NCI-H226 (cell line): ENCODE data around the gene PROX2.
A peak's percentile ranks its signal among the peaks of the same experiment; 100 is the strongest.

Source experiments
- DNase-seq: peaks from one replicate; pipeline ENCODE4 v3.0.0-alpha.2; 2015

Gene PROX2

GRCh38 chr14:74879427-74880182 is 3.7 kb upstream of the PROX2 start:
- no peak for DNase-seq

GRCh38 chr14:74875204-74875603 is 741 bp downstream of the PROX2 start:
- no peak for DNase-seq

- no peak for DNase-seq
These were observed 4.1 kb downstream of the PROX2 start for GRCh38 chr14:74871819-74872218.

- no peak for DNase-seq
These were observed 7.2 kb downstream of the PROX2 start for GRCh38 chr14:74868739-74869138.

GRCh38 chr14:74867673-74868072 is 8.3 kb downstream of the PROX2 start:
- no peak for DNase-seq

GRCh38 chr14:74866708-74867389 is 9.1 kb downstream of the PROX2 start:
- DNase-seq: no peak

GRCh38 chr14:74865156-74865555 is 10.8 kb downstream of the PROX2 start:
- no peak for DNase-seq

- DNase-seq: no peak
These were observed 11.7 kb downstream of the PROX2 start for GRCh38 chr14:74864198-74864597.

- DNase-seq: no peak
These were observed 12.7 kb downstream of the PROX2 start for GRCh38 chr14:74863274-74863673.

GRCh38 chr14:74861734-74862090 is 14.2 kb downstream of the PROX2 start:
- DNase-seq: no peak

GRCh38 chr14:74860899-74861733 is 14.8 kb downstream of the PROX2 start:
- DNase-seq: peak; percentile 54

- DNase-seq: no peak
These were observed 16.0 kb downstream of the PROX2 start for GRCh38 chr14:74859757-74860552.

GRCh38 chr14:74858022-74858421 is 17.9 kb downstream of the PROX2 start:
- no peak for DNase-seq

GRCh38 chr14:74856366-74856765 is 19.6 kb downstream of the PROX2 start:
- no peak for DNase-seq

- DNase-seq: no peak
These were observed 20.0 kb downstream of the PROX2 start for GRCh38 chr14:74855945-74856344.

- DNase-seq: no peak
These were observed 20.9 kb downstream of the PROX2 start for GRCh38 chr14:74855021-74855420.

GRCh38 chr14:74853581-74853980 is 22.4 kb downstream of the PROX2 start:
- DNase-seq: no peak

- no peak for DNase-seq
These were observed 22.9 kb downstream of the PROX2 start for GRCh38 chr14:74852922-74853530.

- no peak for DNase-seq
These were observed 27.2 kb downstream of the PROX2 start for GRCh38 chr14:74848768-74849167.

- DNase-seq: peak; percentile 27
These were observed 28.8 kb downstream of the PROX2 start for GRCh38 chr14:74846968-74847665.

- no peak for DNase-seq
These were observed 29.8 kb downstream of the PROX2 start for GRCh38 chr14:74846168-74846567.

GRCh38 chr14:74843653-74844052 is 32.3 kb downstream of the PROX2 start:
- no peak for DNase-seq
